SK-N-SH (cell line): Measurements from ENCODE around the gene OR1N1. TPM values are rescaled to one million over a fixed set of nuclear protein-coding genes. Genes with fewer than 3 reads are reported as not detected.

Experiments used
- CTCF ChIA-PET: fragments of 300-600, 350-600 bp; formaldehyde crosslinking; extraction: SDS; loops from one replicate; lab custom pipeline; 2021; lab: Yijun Ruan, JAX
- POLR2A ChIA-PET: fragments of 350-600 bp; sonication (Branson Sonifier 250); formaldehyde crosslinking; extraction: SDS; loops from one replicate; lab custom pipeline; 2020; ENCODE audit warnings: antibody characterized with exemption, inconsistent platforms; lab: Yijun Ruan, JAX
- DNase-seq: peaks from one replicate; pipeline ENCODE4 v3.0.0; 2012
- H2AFZ ChIP-seq: fragments of 200-600 bp; sonication (generic); 2 replicates; pipeline ENCODE4 v1.8.1; 2016; ENCODE audit warnings: antibody characterized with exemption, mild to moderate bottlenecking, low read depth
- H3F3A ChIP-seq: fragments of 200-600 bp; sonication (generic); replicated peaks from 2 replicates; pipeline ENCODE3; 2016; ENCODE audit warnings: antibody characterized with exemption, mild to moderate bottlenecking; ENCODE audit not compliant: insufficient read depth
- H3K27ac ChIP-seq, 2 experiments: fragments of 200-500 bp in 1 of 2; fragments of 200-600 bp in 1 of 2; sonication (Bioruptor generic) in 1 of 2; sonication (generic), shearing (Covaris generic) in 1 of 2; 2 replicates each; pipeline versions ENCODE4 v1.5.1 to v1.6.1; 2014 to 2016; ENCODE audit warnings: low read depth in 2 of 2, inconsistent platforms in 1 of 2, low read length in 1 of 2, mild to moderate bottlenecking in 1 of 2, mixed read lengths in 1 of 2
- H3K27me3 ChIP-seq: fragments of 200-600 bp; sonication (generic), shearing (Covaris generic); 2 replicates; pipeline ENCODE4 v1.6.1; 2016; ENCODE audit warnings: mixed run types; ENCODE audit not compliant: insufficient read depth
- H3K36me3 ChIP-seq, 2 experiments: fragments of 200-500 bp in 1 of 2; fragments of 200-600 bp in 1 of 2; sonication (Bioruptor generic) in 1 of 2; sonication (generic) in 1 of 2; replicated peaks in 1 of 2; 2 replicates each; pipeline versions ENCODE3 to v1.5.1; 2014 to 2016; ENCODE audit warnings: low read length in 1 of 2, mild to moderate bottlenecking in 1 of 2; ENCODE audit not compliant: insufficient read depth in 2 of 2, control insufficient read depth in 1 of 2
- H3K4me1 ChIP-seq, 2 experiments: fragments of 200-500 bp in 1 of 2; fragments of 200-600 bp in 1 of 2; sonication (Bioruptor generic) in 1 of 2; sonication (generic), shearing (Covaris generic) in 1 of 2; 2 replicates each; pipeline versions ENCODE4 v1.5.1 to v1.6.1; 2014 to 2016; ENCODE audit warnings: low read depth in 1 of 2, low read length in 1 of 2, mixed run types in 1 of 2; ENCODE audit not compliant: insufficient read depth in 2 of 2, control insufficient read depth in 1 of 2
- H3K4me2 ChIP-seq: fragments of 200-600 bp; sonication (generic), shearing (Covaris generic); 2 replicates; pipeline ENCODE4 v1.6.1; 2017; ENCODE audit warnings: mixed run types
- H3K4me3 ChIP-seq, 2 experiments: fragments of 200-500 bp in 1 of 2; fragments of 200-600 bp in 1 of 2; sonication (Bioruptor generic) in 1 of 2; sonication (generic), shearing (Covaris generic) in 1 of 2; 2 replicates each; pipeline versions ENCODE4 v1.5.1 to v1.8.1; 2014 to 2016; ENCODE audit warnings: low read depth in 2 of 2, inconsistent platforms in 1 of 2, low read length in 1 of 2, mild to moderate bottlenecking in 1 of 2, mixed read lengths in 1 of 2, moderate library complexity in 1 of 2
- H3K79me2 ChIP-seq: fragments of 200-600 bp; sonication (generic); 2 replicates; pipeline ENCODE4 v1.8.1; 2017; ENCODE audit warnings: mild to moderate bottlenecking; ENCODE audit not compliant: insufficient read depth
- H3K9ac ChIP-seq: fragments of 200-600 bp; sonication (generic); 2 replicates; pipeline ENCODE4 v1.6.1; 2017; ENCODE audit warnings: mixed run types
- H3K9me2 ChIP-seq: fragments of 200-600 bp; sonication (generic); 2 replicates; pipeline ENCODE4 v1.6.1; 2017; ENCODE audit warnings: mixed run types
- H3K9me3 ChIP-seq: fragments of 200-600 bp; sonication (generic); 2 replicates; pipeline ENCODE4 v1.6.1; 2017; ENCODE audit warnings: mixed run types, mild to moderate bottlenecking, moderate library complexity
- H4K20me1 ChIP-seq: fragments of 200-600 bp; sonication (generic); 2 replicates; pipeline ENCODE4 v1.6.1; 2017; ENCODE audit warnings: mild to moderate bottlenecking, mixed run types; ENCODE audit not compliant: insufficient read depth
- CHD2 ChIP-seq: fragments of 150-350 bp; IDR thresholded peaks from 2 replicates; pipeline ENCODE4 v1.6.1; 2018; ENCODE audit warnings: low read length; ENCODE audit not compliant: partially characterized antibody
- CTCF ChIP-seq: fragments of 200-600 bp; sonication (generic); IDR thresholded peaks from 2 replicates; pipeline ENCODE4 v1.6.1; 2017; ENCODE audit warnings: antibody characterized with exemption, mild to moderate bottlenecking, moderate library complexity
- EP300 ChIP-seq, 2 experiments: IDR thresholded peaks; 2 replicates each; pipeline versions ENCODE4 v1.4.0 to v1.6.1; 2012; ENCODE audit warnings: borderline replicate concordance in 1 of 2, low read depth in 1 of 2, low read length in 1 of 2
- FOXJ3 ChIP-seq: sonication (generic); formaldehyde crosslinking; IDR thresholded peaks from 2 replicates; pipeline ENCODE4 v1.5.1; 2020; ENCODE audit warnings: mild to moderate bottlenecking, missing genetic modification reagents
- JUND ChIP-seq: IDR thresholded peaks from 2 replicates; pipeline ENCODE4 v1.4.0; 2012
- MAX ChIP-seq: IDR thresholded peaks from 2 replicates; pipeline ENCODE4 v1.4.0; 2012; ENCODE audit warnings: low read depth
- MXI1 ChIP-seq: IDR thresholded peaks from 2 replicates; pipeline ENCODE4 v1.6.1; 2012; ENCODE audit warnings: mild to moderate bottlenecking, low read depth, low read length, improper control_type of control experiment
- PBX3 ChIP-seq: IDR thresholded peaks from 2 replicates; pipeline ENCODE4; 2012
- RAD21 ChIP-seq: IDR thresholded peaks from 2 replicates; pipeline ENCODE4 v1.6.1; 2012; ENCODE audit warnings: mild to moderate bottlenecking, low read length
- RCOR1 ChIP-seq: fragments of 150-350 bp; IDR thresholded peaks from 2 replicates; pipeline ENCODE4 v1.6.1; 2017; ENCODE audit warnings: antibody characterized with exemption, low read length
- REST ChIP-seq: IDR thresholded peaks from 2 replicates; pipeline ENCODE4 v1.6.1; 2012; ENCODE audit warnings: mild to moderate bottlenecking, low read depth, low read length, moderate library complexity
- RFX5 ChIP-seq: IDR thresholded peaks from 2 replicates; pipeline ENCODE4 v1.6.1; 2012; ENCODE audit warnings: mild to moderate bottlenecking, improper control_type of control experiment, low read length
- SMC3 ChIP-seq: IDR thresholded peaks from 2 replicates; pipeline ENCODE4 v1.6.1; 2012; ENCODE audit warnings: low read depth, low read length, improper control_type of control experiment
- TAF1 ChIP-seq: IDR thresholded peaks from 2 replicates; pipeline ENCODE4 v1.6.1; 2012; ENCODE audit warnings: low read depth, mild to moderate bottlenecking, low read length, moderate library complexity, borderline replicate concordance
- USF1 ChIP-seq: IDR thresholded peaks from 2 replicates; pipeline ENCODE4 v1.4.0; 2012; ENCODE audit warnings: low read depth, borderline replicate concordance
- USF2 ChIP-seq: fragments of 150-350 bp; IDR thresholded peaks from 2 replicates; pipeline ENCODE4 v1.6.1; 2017; ENCODE audit warnings: antibody characterized with exemption, low read length, low read depth, borderline replicate concordance
- WGBS: methylation state at CpG from one replicate; pipeline ENCODE4 v1.1.6; 2017; ENCODE audit warnings: low lambda C conversion rate; 5-methylcytosine and 5-hydroxymethylcytosine counted together
- polyA plus RNA-seq, 3 experiments: library from polyadenylated mRNA; depleted of rRNA; stranded (reverse); fragments of >200 nt; gene quantifications; 2 replicates each; pipeline ENCODE4 v1.2.3, GENCODE V29; 2012

Gene OR1N1
- polyA plus RNA-seq, 1 of the 3 experiments (the other 2 are of a cell fraction) = not detected

GRCh38 chr9:122498883-122499288, 28.2 kb downstream of the OR1N1 start:
- Histone ChIP-seq H2AFZ (no peak overlapping the region), H3K9me3 (no peaks in the 10 kb centered on the region), H3K4me2 (no peak overlapping the region), H3K4me3 (no peak overlapping the region), H3K9me2 (no peaks in the 10 kb centered on the region), H3F3A (no peaks in the 10 kb centered on the region), H3K36me3 (no peaks in the 10 kb centered on the region), H3K79me2 (no peaks in the 10 kb centered on the region), H3K27me3 (no peaks in the 10 kb centered on the region), H3K9ac (no peak overlapping the region), H3K27ac (no peak overlapping the region), H3K4me1 (no peaks in the 10 kb centered on the region; a peak in 1 of 4 replicates), H4K20me1 (no peaks in the 10 kb centered on the region)
- peak; percentile 59 for TF ChIP-seq RAD21
- TF ChIP-seq SMC3 = peak; percentile 43
- no peak for TF ChIP-seq EP300 (IDR thresholded peaks at IDR 0.05; ENCODE audit: borderline replicate concordance in 1 of 2, low read depth in 1 of 2, low read length in 1 of 2)
- no peak for TF ChIP-seq FOXJ3 (CRISPR knock-in tag)
- TF ChIP-seq CHD2 = no peak
- no peak for TF ChIP-seq JUND
- TF ChIP-seq RFX5 = no peak
- TF ChIP-seq USF2 = no peak
- TF ChIP-seq USF1 = no peak
- TF ChIP-seq CTCF = peak; percentile 78
- no peak for TF ChIP-seq TAF1
- DNase-seq = peak; percentile 45
- POLR2A ChIA-PET = interaction anchor here (0.6 kb wide), 1 partner anchor 324 kb away, joined by 4 read pairs; no protein-coding TSS in a partner anchor
- WGBS = 63% methylated on average over 2 of the region's 2 CpGs
- CTCF ChIA-PET = interaction anchor here (0.6 to 3.9 kb wide), 39 partner anchors 8 to 1034 kb away, joined by 3 to 30 read pairs (median 4); partner anchors contain the start of genes OR1J1 and OR1J4

GRCh38 chr9:122479062-122479461, 48.0 kb downstream of the OR1N1 start:
- DNase-seq = no peak
- Histone ChIP-seq H3K79me2 (no peaks in the 10 kb centered on the region), H4K20me1 (no peaks in the 10 kb centered on the region), H3K36me3 (no peaks in the 10 kb centered on the region), H3K9ac (no peak overlapping the region), H3K27me3 (no peaks in the 10 kb centered on the region), H3F3A (no peaks in the 10 kb centered on the region), H3K9me3 (no peaks in the 10 kb centered on the region), H2AFZ (no peak overlapping the region), H3K9me2 (no peaks in the 10 kb centered on the region), H3K27ac (no peak overlapping the region), H3K4me2 (no peak overlapping the region), H3K4me3 (no peak overlapping the region), H3K4me1 (no peaks in the 10 kb centered on the region)
- POLR2A ChIA-PET = no interaction called here
- CTCF ChIA-PET = interaction anchor here (3.6 kb wide), 1 partner anchor 14 kb away, joined by 17 read pairs; no protein-coding TSS in a partner anchor
- WGBS = 71% methylated on average over 5 of the region's 5 CpGs
- TF ChIP-seq RCOR1 = no peak
- TF ChIP-seq MAX = no peak
- no peak for TF ChIP-seq MXI1
- no peak for TF ChIP-seq USF1
- TF ChIP-seq REST = no peak
- no peak for TF ChIP-seq PBX3
